SKM-1 (cell line): ENCODE results near the gene PNPLA1.

Source experiments
- DNase-seq: peaks from one replicate; lab custom pipeline; 2025; ENCODE audit not compliant: unreplicated experiment; lab: John Stamatoyannopoulos, UW

PNPLA1 gene, protein sequence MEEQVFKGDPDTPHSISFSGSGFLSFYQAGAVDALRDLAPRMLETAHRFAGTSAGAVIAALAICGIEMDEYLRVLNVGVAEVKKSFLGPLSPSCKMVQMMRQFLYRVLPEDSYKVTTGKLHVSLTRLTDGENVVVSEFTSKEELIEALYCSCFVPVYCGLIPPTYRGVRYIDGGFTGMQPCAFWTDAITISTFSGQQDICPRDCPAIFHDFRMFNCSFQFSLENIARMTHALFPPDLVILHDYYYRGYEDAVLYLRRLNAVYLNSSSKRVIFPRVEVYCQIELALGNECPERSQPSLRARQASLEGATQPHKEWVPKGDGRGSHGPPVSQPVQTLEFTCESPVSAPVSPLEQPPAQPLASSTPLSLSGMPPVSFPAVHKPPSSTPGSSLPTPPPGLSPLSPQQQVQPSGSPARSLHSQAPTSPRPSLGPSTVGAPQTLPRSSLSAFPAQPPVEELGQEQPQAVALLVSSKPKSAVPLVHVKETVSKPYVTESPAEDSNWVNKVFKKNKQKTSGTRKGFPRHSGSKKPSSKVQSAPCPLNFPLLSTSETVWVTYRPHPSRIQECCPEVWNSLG

DNA sequence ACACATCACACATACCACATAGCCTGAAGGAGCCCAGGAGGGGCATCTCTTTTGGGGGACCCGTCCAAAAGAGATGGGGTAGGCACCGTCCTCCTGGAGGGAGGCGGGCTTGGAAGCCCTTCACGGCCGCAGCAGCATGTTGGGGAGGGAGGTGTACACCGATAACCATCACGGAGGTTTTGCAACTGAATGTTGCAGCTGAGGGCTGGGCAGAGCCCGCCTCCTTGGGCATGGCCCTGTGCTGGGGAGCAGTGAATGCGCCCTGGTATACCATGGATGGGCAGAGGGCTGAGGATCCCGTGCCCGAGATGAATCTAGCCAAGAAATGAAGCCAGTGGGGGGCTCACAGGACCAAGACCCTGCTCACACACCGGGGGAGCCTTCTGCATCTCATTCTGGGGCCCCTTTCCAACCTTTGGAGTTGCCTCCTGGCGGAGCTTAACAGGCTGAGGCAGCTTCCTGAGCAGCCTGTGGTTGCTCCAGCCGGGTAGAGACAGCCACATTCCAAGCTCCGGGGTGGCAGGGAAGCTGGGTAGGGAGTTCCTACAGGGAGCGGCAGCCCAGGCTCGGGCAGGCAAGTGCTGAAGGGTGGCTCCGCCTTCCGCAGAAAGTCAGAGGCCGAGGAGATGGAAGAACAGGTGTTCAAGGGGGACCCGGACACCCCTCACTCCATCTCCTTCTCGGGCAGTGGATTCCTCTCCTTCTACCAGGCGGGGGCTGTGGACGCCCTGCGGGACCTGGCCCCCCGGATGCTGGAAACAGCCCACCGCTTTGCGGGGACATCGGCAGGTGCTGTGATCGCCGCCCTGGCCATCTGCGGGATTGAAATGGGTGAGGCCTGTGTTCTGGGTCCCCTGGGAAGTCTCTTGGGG is at the start of gene PNPLA1:
Gene PNPLA1, plus strand, starts transcription at position 227 of the 872 bp plus-strand sequence. Its CDS starts 400 bp downstream, at position 627.
- DNase-seq: no peak

DNA sequence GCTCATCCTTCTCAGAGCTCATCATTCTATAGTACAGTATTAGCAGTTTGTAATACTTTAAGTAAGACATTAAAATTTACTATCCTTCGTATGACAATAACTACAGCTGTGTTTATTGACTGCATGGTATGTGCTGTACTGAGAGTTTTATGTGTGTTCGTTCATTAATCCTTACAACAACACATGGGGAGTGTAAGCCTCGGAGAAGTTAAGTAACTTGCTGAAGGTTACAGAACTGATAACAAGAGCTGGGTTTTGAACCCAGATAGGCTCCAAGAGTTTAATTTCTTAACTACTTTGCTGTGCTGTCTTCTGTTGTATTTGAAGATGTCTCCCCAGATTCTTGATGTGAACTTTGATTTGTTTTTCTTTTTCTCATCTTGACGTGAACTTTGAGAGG is 49.6 kb upstream of the PNPLA1 start:
- no peak for DNase-seq

DNA sequence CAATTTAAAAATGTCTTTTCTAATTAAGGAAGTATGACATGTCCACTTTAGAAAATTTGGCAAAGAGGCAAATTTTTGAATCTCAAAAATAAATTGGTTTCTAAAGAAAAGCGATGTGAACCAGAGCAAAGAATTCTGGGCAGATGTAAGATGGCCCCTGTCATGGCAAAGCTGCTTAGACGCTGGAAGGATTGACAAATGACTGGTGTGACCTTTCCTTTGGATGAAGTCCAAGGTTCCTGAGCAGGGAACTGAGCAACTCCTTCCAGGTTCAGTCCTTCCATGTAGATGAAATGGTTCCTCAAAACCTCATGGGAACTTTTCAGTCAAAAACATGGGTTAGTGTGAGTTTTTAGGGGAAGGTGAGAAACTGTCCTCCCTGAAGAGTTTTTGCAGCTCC is 48.2 kb upstream of the PNPLA1 start:
- no peak for DNase-seq

DNA sequence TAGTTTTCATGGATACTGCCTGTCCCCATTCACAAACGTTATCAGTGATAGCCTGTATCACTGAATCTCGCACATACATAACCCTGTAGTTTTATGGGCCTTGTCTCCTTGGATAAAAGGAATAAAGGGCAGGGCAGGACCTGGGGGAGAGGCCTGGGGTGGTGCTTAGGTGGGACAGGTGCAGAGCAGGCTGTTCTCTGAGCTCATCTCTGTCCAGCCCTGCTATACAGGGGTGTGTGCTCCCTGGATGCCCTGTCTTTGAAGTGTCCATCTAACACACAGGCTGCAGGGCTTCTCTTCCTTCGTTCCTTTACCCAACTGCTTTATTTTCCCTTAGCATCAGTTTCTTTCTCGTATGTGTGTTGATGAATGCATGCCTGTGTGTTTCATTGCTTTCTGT is 46.9 kb upstream of the PNPLA1 start:
- no peak for DNase-seq

DNA sequence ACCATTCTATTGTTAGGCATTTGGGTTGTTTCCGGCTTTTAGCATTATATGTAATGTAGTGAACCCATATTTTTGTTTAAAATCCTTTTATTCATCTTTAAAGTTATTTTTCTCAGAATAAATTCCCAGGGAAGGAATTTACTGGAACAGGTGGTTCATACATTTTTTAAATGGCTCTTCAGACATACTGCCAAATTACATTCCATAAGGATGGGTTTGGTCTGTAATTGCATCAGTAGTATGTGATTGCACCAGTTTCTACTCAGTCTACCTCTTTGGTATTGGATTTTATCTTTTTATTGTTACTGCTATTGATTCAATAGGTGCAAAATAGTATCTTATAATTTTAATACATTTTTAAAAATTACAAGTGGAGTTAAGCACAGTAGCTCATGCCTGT is 46.2 kb upstream of the PNPLA1 start:
- no peak for DNase-seq

DNA sequence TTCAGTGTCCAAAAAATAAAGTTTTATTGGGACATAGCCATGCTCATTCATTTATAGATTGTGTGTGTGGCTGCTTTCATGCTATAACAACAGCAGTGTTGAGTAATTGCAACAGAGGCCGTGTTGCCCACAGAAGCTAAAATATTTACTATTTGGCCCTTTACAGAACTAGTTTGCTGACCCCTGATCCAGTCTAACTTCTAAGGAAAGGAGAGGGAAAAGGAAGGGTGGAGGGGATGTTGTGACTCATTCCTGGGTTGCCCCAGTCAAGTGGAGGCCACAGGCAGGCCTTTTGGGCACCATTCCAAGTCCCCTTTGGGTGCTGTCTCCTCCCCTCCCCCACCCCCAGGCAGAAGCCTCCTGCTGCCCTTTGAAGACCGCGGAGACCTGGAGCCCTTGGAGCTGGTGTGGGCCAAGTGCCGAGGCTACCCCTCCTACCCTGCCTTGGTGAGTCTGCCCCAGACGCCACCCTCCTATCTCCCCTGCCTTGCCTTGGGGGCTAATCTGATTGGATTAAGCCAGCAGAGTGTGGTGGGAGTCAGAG is 44.9 kb upstream of the PNPLA1 start:
- no peak for DNase-seq

DNA sequence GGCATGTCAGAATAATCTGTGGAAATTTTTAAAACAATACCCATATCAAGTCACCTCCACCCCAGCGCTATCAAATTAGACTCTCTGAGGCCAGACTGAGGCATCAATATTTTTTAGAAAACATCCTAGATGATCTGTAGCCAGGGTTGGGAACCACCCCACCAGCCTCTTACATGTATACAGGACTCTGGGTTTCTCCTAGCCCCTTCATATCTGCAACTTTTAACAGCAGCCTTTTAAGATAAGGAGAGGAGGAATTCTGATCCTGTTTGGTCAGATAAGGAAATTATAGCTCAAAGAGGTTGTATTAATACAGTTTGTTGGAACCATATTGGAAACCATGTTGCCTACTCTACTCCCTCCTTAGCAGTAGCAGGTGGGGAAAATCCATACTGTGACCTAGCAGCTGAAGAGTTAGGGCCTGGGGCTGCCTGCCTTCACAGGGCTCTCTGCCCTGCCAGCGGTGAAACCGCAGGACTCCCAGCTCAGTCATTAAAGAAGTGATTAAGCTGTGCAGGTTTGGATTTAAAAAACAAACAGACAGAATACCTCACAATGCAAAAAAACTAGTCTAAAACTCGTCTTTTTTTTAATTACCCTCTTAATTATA is 43.3 kb upstream of the PNPLA1 start:
- no peak for DNase-seq

DNA sequence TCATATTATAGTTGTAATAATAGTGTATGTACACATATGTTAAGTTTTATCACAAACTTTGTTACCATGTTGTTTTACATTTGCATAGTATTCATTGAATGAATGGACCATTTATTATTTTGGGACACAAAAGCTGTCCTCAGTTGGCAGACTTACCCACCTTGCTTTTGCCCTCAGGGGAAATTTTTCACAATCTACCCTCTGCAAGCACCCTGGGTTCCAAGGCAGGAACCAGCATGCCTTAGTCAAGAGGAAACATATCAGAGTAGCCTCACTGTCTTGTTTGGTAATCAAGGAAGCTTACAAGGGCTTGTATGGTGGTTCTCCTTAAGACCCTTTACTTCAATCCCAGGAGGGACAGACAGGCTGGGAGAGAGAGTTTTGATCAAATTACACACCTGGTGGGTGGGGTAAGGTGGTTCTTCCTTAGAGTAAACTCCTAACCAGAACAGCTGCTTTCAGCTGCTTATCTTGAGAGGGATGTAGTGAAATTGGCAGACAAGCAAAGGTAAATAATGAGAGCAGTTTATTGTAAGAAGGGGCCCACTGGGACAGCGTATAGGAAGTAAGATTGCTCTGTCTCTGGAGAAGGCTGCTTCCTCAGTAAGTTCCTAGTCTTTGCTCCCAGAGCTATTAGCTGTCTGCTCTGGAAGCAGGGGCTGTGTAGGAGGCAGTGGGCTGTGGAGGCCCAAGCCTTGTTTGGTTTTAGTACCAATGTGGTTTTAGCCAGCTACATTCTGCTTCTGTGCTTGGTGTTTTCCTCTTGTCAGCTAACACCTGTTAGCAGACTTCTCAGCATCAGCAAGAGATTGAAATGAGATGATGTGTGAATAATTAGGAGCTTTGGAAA is 42.3 kb upstream of the PNPLA1 start:
- no peak for DNase-seq

DNA sequence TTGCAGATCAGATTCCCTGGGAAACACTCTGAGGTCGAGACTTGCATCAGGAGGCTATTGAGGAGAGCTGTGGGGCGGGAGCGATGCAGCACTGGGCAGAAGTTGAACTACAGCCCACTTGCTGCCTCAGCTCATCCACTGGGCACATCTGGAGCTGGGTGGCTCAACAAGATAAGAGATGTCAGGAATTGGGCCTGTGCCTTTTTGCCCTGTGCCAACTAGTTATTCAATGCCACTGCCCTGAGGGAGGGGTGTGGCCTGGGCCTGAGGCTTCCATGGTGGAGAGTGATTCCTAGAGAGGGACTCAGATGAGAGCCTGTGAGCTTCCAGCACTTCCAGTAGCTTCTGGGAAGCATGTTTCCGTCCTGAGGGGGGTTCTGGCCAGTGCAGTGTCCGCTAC is 40.6 kb upstream of the PNPLA1 start:
- DNase-seq: no peak

DNA sequence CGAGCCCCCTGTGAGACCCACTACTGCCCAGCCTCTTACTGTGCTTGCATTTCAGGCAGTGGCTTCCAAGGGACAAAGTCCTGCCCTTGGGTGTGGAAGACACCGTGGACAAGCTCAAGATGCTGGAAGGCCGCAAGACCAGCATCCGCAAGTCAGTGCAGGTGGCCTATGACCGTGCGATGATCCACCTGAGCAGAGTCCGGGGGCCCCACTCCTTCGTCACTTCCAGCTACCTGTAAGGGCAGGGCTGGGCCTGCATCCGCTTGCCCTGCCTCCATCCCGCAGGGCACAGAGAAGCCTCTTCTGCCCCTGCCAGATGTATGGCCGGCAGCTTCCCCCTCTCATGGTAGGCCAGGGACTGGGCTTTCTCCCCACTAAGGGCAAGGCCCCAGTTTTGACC is 39.5 kb upstream of the PNPLA1 start:
- no peak for DNase-seq

DNA sequence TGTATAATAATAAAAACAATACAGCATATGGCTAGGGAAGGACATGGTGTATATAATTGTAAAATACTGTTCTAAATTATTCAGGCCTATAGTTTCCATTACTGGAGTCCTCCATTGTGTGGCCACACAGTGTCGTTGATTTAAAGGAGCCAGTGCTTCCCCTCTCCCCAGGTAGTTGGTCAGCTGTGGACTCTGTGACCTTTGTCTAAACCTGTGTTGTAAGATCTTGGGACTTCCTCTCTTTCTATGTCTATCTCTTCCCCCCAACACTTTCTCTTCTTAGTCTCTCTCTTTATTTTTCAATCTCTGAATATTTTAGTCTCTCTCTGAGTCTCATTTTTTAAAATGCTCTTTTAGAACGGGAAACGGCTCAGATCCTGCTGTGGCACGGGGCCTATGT is 37.7 kb upstream of the PNPLA1 start:
- peak; percentile 75 for DNase-seq

DNA sequence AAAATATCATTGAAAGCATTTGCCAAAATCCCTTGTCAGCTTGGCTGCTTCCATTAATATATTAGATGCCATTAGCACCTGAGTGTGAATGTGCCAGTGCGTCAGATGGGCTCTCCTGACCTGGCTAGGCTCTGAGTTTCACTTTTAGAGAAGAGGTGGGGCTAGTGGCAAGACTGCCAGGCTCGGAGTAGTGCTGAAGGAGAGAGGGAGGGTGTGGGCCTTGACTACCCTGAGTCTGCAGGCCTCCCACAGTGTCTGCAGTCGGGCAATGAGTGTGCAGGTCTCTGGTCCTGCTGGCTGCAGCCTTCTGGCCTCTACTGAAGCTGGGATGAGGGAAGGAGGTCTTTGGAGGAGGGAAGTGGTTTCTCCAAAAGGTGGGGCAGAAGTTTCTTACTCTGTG is 34.6 kb upstream of the PNPLA1 start:
- no peak for DNase-seq

DNA sequence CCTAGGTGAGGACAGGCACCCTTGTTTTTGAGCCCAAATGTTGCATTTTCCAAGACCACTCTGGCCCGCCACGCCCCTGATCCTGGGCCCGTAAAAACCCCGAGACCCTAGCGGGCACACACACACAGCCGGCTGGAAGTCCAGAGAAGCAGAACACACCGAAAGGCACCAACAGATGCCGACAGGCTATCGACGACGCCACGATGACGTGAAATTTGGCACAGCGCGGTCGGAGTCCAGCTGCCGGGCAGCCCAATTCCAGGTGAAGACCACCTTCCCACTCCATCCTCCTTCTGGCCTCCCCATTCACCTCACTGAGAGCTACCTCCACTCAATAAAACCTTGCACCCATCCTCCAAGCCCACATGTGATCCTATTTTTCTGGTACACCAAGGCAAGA is 34.0 kb upstream of the PNPLA1 start:
- DNase-seq: no peak

DNA sequence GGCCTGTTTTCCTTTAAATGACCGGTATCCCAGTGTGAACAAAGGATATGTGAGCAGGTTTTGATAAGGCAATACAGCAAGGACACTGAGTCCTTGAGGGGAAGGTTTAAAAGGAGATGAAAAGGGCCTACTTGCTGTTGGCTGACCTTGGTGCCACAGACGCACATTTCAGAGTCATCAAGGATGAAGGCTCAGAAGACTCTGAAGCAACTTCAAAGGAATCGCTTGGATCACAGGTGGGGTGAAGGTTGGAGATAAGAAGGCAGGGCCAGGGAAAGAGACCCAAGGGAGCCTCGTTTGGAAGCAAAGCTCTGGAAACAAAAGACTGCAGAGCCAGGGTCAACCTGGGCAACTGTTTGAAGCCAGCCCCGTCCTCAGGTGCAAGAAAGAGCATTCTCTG is 30.1 kb upstream of the PNPLA1 start:
- no peak for DNase-seq

DNA sequence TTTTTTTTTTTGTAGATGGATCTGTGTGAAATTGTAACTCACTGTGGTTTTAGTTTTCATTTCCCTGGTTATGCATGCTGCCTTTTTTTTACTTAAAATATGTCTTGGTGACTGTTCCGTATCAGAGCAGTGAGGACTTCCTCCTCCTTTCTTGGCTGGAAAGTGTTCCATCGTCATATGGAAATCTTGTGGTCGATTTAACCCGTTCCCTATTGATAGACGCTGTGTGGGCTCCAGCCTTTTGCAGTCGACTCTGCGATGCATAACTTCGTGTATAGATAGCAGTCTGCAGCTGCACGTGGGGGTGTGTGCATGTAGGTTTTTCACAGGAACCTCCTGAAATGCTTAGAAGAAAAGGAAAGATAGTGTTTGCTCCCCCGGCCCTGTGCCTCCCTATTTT is 28.1 kb upstream of the PNPLA1 start:
- peak; percentile 48 for DNase-seq

DNA sequence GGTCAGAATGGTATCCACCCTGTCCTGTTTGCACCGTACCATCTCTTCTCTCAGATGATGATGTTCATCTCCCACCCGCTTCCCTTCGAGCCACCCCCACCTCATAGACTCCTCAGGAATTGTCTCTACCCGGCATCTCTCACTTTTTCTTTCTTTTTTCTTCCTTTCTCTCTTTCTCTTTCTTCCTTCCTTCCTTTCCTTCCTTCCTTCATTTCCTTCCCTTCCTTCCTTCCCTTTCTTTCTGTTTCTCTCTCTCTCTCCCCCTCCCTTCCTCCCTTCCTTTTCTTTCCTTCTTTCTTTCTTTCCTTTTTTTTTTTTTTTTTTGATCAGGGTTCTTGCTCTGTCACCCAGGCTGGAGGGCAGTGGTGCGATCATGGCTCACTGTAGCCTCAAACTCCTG is 27.7 kb upstream of the PNPLA1 start:
- DNase-seq: no peak

DNA sequence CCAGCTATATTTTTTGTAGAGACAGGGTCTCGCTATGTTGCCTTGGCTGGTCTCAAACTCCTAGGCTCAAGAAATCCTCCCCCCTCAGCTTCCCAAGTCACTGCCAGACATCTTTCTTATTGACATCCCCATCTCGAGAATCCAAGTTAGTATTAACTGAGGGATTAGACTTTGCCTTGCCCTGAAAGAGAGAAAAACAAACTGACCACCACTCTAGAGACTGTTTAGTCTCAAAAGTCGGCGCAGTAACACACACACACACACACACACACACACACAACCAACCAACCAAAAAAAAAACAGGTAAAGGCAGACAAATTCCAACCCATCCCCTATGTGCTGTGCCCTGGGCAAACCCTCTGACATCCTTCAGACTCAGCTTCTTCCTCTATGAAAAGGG is 27.2 kb upstream of the PNPLA1 start:
- DNase-seq: no peak

DNA sequence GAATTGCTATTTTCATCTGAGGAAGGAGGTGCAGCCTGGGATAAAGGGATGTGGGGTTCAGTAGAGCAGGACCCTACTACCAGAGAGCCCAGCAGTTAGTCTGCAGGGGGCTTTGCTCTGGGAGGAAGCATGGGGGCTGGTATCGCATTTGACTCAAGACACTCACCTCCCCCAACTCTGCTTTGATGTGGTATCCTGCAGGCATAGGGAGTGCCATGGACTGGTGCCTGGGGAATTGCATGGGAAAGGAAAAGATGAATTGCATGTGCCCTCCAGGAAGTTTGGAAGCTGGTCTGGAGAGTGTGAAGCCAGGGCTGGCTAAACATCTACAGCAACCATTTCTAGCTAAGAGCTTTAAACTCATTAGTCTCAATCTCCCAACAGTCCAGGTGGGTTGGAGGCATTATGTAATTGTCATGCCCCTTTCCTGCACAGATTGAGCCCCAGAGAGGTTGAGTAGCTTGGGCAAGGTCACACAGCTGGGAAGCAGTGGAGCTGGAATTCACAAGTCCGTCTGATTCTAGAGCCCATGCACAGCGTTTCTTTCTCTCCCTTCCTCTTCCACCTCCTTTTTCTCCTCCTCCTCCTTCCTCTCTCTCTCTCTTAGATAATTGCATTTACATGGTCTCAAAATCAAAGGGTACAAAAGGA is 26.2 kb upstream of the PNPLA1 start:
- no peak for DNase-seq

DNA sequence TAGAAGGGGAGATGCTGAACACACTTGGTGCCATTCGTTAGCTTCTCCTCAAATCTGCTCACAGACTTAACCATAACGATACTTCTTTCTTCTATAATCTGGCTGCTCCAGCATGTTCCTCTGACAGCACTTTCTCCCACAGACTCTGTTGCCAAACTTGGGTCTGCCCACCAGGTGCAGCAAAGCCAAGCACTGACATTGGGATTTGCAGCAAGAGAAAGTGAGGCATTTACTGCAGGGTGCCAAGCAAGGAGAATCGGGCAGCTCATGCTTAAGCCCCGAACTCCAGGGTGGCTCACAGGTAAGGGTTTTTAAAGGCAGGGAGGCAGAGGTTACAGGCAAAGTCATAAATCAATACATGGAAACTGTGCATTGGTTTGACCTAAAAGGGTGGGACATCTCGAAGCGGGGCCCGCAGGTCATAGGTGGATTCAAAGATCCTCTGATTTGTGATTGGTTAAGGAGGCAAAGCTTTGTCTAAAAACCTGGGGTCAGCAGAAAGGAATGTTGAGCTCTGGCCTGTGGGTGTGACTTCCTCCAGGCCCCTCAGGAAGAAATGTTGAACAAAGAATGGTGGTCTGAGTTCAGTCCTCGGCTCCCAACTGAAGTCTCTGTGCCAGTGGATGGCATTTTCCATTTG is 25.1 kb upstream of the PNPLA1 start:
- DNase-seq: no peak
